Right lobe of liver (tissue), 6 donors: Measurements from ENCODE around the gene TRAF6. TPM values are rescaled to one million over a fixed set of nuclear protein-coding genes. Genes with fewer than 3 reads are reported as not detected.

Experiments
- ATAC-seq, 4 donors: fragments of 200-7000 bp; cut with Tn5 transposase; one replicate each; pipeline ENCODE4 v1.9.1; 2020; ENCODE audit warnings: mild to moderate bottlenecking in 4 of 4, moderate library complexity in 4 of 4
- DNase-seq, 3 donors: peaks; one replicate each; pipeline ENCODE4 v3.0.0-alpha.2; 2020
- H3K27ac ChIP-seq, 3 donors: fragments of 200-600 bp; one replicate each; pipeline ENCODE4 v1.8.0; 2022
- H3K27me3 ChIP-seq, 2 donors: fragments of 200-600 bp; one replicate each; pipeline ENCODE4 v1.8.0; 2022
- H3K36me3 ChIP-seq, 4 donors: fragments of 200-600 bp; sonication (generic) in 1 of 4; one replicate each; pipeline versions ENCODE4 v1.5.1 to v1.8.0; 2017 to 2022; ENCODE audit warnings: control low read depth in 1 of 4
- H3K4me1 ChIP-seq, 4 donors: fragments of 200-600 bp; sonication (generic) in 1 of 4; one replicate each; pipeline versions ENCODE4 v1.5.1 to v1.8.0; 2017 to 2022; ENCODE audit warnings: control low read depth in 1 of 4
- H3K4me3 ChIP-seq, 3 donors: fragments of 200-600 bp; one replicate each; pipeline ENCODE4 v1.8.0; 2022
- H3K9me3 ChIP-seq, 4 donors: fragments of 200-600 bp; sonication (generic) in 1 of 4; one replicate each; pipeline versions ENCODE4 v1.5.1 to v1.8.0; 2017 to 2022; ENCODE audit warnings: control low read depth in 1 of 4
- CTCF ChIP-seq, 4 donors: fragments of 200-600 bp in 3 of 4; fragments of 450-650 bp in 1 of 4; IDR thresholded peaks; one replicate each; pipeline versions ENCODE4 v1.5.1 to v1.8.0; 2016 to 2022; ENCODE audit warnings: antibody characterized with exemption in 4 of 4, mild to moderate bottlenecking in 2 of 4
- POLR2A ChIP-seq: fragments of 450-650 bp; IDR thresholded peaks from one replicate; pipeline ENCODE4 v1.6.1; 2017; ENCODE audit warnings: antibody characterized with exemption, mild to moderate bottlenecking
- WGBS: methylation state at CpG from one replicate; pipeline ENCODE4 v1.1.6; 2018; ENCODE audit warnings: low coverage, low lambda C conversion rate; ENCODE audit not compliant: insufficient coverage; ENCODE audit errors: missing lambda C conversion rate; 5-methylcytosine and 5-hydroxymethylcytosine counted together
- intact Hi-C, 2 donors: fragments of 100-400 bp; cut with DNase I; formaldehyde crosslinking; loops; one replicate each; pipeline versions ENCODE4 v1.11.2 to v1.14.1; 2022
- total RNA-seq, 6 experiments: library from RNA; depleted of rRNA in 2 of 6; stranded (reverse); fragments of >200 nt in 2 of 6; fragmentation: NEBNext Ultra II Directional in 3 of 6; extraction: Animal tissue kit (Norgen Biotek cat#: 25700) in 3 of 6; gene quantifications; one replicate each; pipeline versions ENCODE4 v1.1.0 to v1.2.4, GENCODE V29; 2016 to 2023
- donor health status: DM: no; HTN: yes; CAD: no.
- donor health status: DM: no; HTN: no; CAD: no.
- donor health status: DM: no; HTN: no; CAD: no.
- donor health status: DM: no; HTN: yes; CAD: no.
- donor health status: DM: no; HTN: yes; CAD: no.

The TRAF6 gene
- total RNA-seq, 6 experiments from 2014 or later, result 4.9 to 7.4 (median 6.7) TPM

GRCh38 chr11:36452961-36453360 lies 57.1 kb downstream of the TRAF6 start:
- ATAC-seq, result no peak
- Histone ChIP-seq H3K27me3 (no peaks in the 10 kb centered on the region), H3K36me3 (no peaks in the 10 kb centered on the region), H3K27ac (no peak overlapping the region), H3K4me1 (no peaks in the 10 kb centered on the region), H3K9me3 (no peaks in the 10 kb centered on the region), H3K4me3 (no peak overlapping the region)
- TF ChIP-seq POLR2A, result no peak
- TF ChIP-seq CTCF (IDR thresholded peaks at IDR 0.05), result no peak
- intact Hi-C loops, result no loop called here
- DNase-seq, result no peak
- WGBS, result 0% methylated on average over 1 of the region's 1 CpG

- 79% methylated on average over 3 of the region's 5 CpGs for WGBS
- Histone ChIP-seq H3K27ac (no peak overlapping the region), H3K9me3 (no peaks in the 10 kb centered on the region), H3K4me1 (no peaks in the 10 kb centered on the region), H3K27me3 (no peaks in the 10 kb centered on the region), H3K4me3 (no peak overlapping the region), H3K36me3 (no peaks in the 10 kb centered on the region)
- intact Hi-C loops, result no loop called here
- ATAC-seq, result no peak
- no peak for DNase-seq
- TF ChIP-seq CTCF (IDR thresholded peaks at IDR 0.05) (no peak), POLR2A (no peak)
Observed at GRCh38 chr11:36452236-36452940, 57.7 kb downstream of the TRAF6 start.

GRCh38 chr11:36451681-36452080 lies 58.4 kb downstream of the TRAF6 start:
- Histone ChIP-seq H3K4me3 (no peak overlapping the region), H3K4me1 (no peaks in the 10 kb centered on the region), H3K36me3 (no peaks in the 10 kb centered on the region), H3K9me3 (no peaks in the 10 kb centered on the region), H3K27ac (no peak overlapping the region), H3K27me3 (no peaks in the 10 kb centered on the region)
- intact Hi-C loops, result no loop called here
- TF ChIP-seq CTCF (IDR thresholded peaks at IDR 0.05), result no peak
- ATAC-seq, result no peak
- no peak for DNase-seq
- no CpG with 5 or more reads among the region's 1 CpG for WGBS

DNA sequence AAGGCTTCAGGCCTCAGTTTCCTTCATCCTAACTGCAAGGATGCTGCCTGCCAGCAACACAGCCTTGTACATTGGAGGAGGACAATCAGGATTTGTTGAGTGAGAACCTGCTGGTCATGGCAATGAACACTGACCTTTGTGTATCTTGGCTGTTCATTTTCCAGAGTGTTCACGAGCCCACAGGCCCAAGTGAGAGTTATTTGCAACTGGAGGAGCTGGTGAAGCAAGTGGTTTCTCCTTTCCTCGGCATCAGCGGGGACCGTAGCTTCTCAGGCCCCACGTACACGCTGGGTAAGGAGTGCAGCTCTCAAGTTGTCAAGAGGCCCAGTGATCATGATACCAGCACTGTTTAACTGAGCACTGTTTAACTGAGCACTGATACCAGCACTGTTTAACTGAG lies 59.0 kb downstream of the TRAF6 start:
- DNase-seq, result no peak
- ATAC-seq, result no peak
- no peak overlapping the region for H3K27ac ChIP-seq
- TF ChIP-seq CTCF (IDR thresholded peaks at IDR 0.05), result no peak
- no peak for TF ChIP-seq POLR2A
- H3K4me3 ChIP-seq, result no peak overlapping the region
- no peaks in the 10 kb centered on the region for H3K27me3 ChIP-seq
- H3K4me1 ChIP-seq, result no peaks in the 10 kb centered on the region
- H3K9me3 ChIP-seq, result no peaks in the 10 kb centered on the region
- no peaks in the 10 kb centered on the region for H3K36me3 ChIP-seq
- intact Hi-C loops, result no loop called here
- no CpG with 5 or more reads among the region's 6 CpGs for WGBS
